ENCODE measurements around the gene FAM184A. TPM values are rescaled to one million over a fixed set of nuclear protein-coding genes. Genes with fewer than 3 reads are reported as not detected.

Gene FAM184A
- total and polyA plus RNA-seq, 9 of the 15 experiments (the other 6 are each of a cell fraction or from before 2014, with no cell fraction given) = 6.4 to 18.7 (median 13.1) TPM

DNA sequence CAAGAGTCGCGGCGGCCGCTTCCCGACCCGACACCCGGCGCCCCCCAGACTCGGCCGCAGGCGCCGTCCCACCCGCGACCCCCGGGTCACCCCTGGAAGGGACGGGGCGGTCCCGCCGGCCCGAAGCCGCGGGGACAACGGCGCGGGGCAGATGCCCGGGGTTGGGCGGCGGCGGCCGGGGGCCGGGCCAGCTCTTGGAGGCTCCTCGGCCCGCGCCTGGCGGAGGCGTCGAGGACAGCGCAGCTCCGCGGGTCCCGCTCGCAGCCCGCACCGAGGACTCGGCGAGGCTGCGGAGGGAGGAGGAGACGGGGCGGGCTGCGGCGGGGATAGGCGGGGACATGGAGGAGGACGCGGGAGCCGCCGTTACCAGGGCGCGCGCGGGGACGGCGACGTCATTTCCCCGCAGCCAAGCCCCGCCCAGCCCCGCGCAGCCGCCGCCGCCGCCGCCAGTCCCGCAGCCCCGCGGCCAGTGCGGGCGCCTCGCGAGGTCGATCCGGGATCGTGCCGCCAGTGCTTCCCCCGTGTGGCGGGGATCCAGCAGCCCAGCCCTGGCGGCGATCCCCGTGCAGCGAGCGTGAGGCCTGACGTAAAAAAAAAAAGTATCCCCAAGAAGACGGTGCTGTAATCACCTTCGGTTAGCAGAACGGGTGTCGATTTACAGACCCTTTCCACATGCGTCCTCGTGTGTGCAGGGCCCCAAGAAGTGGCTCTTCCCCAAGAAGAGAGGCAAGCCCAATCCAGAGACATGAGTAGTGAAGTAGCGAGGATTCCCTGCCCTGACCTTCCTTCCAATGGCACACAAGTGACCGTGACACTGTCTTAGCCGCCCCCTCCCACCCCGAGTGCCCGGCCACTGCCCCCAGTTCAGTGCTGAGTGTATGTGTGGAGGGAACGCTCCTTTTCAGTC lies at the start of gene FAM184A (continued):
- TF ChIP-seq, protein P1, sequence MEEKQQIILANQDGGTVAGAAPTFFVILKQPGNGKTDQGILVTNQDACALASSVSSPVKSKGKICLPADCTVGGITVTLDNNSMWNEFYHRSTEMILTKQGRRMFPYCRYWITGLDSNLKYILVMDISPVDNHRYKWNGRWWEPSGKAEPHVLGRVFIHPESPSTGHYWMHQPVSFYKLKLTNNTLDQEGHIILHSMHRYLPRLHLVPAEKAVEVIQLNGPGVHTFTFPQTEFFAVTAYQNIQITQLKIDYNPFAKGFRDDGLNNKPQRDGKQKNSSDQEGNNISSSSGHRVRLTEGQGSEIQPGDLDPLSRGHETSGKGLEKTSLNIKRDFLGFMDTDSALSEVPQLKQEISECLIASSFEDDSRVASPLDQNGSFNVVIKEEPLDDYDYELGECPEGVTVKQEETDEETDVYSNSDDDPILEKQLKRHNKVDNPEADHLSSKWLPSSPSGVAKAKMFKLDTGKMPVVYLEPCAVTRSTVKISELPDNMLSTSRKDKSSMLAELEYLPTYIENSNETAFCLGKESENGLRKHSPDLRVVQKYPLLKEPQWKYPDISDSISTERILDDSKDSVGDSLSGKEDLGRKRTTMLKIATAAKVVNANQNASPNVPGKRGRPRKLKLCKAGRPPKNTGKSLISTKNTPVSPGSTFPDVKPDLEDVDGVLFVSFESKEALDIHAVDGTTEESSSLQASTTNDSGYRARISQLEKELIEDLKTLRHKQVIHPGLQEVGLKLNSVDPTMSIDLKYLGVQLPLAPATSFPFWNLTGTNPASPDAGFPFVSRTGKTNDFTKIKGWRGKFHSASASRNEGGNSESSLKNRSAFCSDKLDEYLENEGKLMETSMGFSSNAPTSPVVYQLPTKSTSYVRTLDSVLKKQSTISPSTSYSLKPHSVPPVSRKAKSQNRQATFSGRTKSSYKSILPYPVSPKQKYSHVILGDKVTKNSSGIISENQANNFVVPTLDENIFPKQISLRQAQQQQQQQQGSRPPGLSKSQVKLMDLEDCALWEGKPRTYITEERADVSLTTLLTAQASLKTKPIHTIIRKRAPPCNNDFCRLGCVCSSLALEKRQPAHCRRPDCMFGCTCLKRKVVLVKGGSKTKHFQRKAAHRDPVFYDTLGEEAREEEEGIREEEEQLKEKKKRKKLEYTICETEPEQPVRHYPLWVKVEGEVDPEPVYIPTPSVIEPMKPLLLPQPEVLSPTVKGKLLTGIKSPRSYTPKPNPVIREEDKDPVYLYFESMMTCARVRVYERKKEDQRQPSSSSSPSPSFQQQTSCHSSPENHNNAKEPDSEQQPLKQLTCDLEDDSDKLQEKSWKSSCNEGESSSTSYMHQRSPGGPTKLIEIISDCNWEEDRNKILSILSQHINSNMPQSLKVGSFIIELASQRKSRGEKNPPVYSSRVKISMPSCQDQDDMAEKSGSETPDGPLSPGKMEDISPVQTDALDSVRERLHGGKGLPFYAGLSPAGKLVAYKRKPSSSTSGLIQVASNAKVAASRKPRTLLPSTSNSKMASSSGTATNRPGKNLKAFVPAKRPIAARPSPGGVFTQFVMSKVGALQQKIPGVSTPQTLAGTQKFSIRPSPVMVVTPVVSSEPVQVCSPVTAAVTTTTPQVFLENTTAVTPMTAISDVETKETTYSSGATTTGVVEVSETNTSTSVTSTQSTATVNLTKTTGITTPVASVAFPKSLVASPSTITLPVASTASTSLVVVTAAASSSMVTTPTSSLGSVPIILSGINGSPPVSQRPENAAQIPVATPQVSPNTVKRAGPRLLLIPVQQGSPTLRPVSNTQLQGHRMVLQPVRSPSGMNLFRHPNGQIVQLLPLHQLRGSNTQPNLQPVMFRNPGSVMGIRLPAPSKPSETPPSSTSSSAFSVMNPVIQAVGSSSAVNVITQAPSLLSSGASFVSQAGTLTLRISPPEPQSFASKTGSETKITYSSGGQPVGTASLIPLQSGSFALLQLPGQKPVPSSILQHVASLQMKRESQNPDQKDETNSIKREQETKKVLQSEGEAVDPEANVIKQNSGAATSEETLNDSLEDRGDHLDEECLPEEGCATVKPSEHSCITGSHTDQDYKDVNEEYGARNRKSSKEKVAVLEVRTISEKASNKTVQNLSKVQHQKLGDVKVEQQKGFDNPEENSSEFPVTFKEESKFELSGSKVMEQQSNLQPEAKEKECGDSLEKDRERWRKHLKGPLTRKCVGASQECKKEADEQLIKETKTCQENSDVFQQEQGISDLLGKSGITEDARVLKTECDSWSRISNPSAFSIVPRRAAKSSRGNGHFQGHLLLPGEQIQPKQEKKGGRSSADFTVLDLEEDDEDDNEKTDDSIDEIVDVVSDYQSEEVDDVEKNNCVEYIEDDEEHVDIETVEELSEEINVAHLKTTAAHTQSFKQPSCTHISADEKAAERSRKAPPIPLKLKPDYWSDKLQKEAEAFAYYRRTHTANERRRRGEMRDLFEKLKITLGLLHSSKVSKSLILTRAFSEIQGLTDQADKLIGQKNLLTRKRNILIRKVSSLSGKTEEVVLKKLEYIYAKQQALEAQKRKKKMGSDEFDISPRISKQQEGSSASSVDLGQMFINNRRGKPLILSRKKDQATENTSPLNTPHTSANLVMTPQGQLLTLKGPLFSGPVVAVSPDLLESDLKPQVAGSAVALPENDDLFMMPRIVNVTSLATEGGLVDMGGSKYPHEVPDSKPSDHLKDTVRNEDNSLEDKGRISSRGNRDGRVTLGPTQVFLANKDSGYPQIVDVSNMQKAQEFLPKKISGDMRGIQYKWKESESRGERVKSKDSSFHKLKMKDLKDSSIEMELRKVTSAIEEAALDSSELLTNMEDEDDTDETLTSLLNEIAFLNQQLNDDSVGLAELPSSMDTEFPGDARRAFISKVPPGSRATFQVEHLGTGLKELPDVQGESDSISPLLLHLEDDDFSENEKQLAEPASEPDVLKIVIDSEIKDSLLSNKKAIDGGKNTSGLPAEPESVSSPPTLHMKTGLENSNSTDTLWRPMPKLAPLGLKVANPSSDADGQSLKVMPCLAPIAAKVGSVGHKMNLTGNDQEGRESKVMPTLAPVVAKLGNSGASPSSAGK (IDR thresholded peaks at IDR 0.05) = peak; percentile 95
- TF ChIP-seq NR2F6 (CRISPR knock-in tag; IDR thresholded peaks at IDR 0.05) (no peak), XRCC3 (IDR thresholded peaks at IDR 0.05) (no peak), CC2D1A (IDR thresholded peaks at IDR 0.05) (peak; percentile 52; the same call in 1 of the 2 replicates), KDM4B (IDR thresholded peaks at IDR 0.05; ENCODE audit: borderline replicate concordance in 2 of 2, low read depth in 1 of 2) (0 out of 4 replicates have a peak, but pooled peaks of 1 of the 2 experiments have one; percentile 24), FOXK1 (CRISPR knock-in tag; IDR thresholded peaks at IDR 0.05; ENCODE audit: borderline replicate concordance) (0 out of 2 replicates have a peak, but pooled peaks have one; percentile 61), ZNF75A (CRISPR knock-in tag; IDR thresholded peaks at IDR 0.05) (no peak), MTA1 (IDR thresholded peaks at IDR 0.05; ENCODE audit: borderline replicate concordance) (peak; percentile 42; the same call in 1 of the 2 replicates), SP1 (CRISPR knock-in tag; IDR thresholded peaks at IDR 0.05) (peak; percentile 34; the same call in 1 of the 2 replicates), ARID1B (IDR thresholded peaks at IDR 0.05) (no peak), ETV5 (CRISPR knock-in tag; IDR thresholded peaks at IDR 0.05; ENCODE audit: low read depth) (no peak)
- TF ChIP-seq, protein P2, sequence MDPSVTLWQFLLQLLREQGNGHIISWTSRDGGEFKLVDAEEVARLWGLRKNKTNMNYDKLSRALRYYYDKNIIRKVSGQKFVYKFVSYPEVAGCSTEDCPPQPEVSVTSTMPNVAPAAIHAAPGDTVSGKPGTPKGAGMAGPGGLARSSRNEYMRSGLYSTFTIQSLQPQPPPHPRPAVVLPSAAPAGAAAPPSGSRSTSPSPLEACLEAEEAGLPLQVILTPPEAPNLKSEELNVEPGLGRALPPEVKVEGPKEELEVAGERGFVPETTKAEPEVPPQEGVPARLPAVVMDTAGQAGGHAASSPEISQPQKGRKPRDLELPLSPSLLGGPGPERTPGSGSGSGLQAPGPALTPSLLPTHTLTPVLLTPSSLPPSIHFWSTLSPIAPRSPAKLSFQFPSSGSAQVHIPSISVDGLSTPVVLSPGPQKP (CRISPR knock-in tag; IDR thresholded peaks at IDR 0.05) = no peak
- TF ChIP-seq, protein P3, sequence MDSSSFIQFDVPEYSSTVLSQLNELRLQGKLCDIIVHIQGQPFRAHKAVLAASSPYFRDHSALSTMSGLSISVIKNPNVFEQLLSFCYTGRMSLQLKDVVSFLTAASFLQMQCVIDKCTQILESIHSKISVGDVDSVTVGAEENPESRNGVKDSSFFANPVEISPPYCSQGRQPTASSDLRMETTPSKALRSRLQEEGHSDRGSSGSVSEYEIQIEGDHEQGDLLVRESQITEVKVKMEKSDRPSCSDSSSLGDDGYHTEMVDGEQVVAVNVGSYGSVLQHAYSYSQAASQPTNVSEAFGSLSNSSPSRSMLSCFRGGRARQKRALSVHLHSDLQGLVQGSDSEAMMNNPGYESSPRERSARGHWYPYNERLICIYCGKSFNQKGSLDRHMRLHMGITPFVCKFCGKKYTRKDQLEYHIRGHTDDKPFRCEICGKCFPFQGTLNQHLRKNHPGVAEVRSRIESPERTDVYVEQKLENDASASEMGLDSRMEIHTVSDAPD (CRISPR knock-in tag; IDR thresholded peaks at IDR 0.05) = no peak

Measured in K562 (cell line).